Calu3 (cell line): ENCODE data around the gene COQ8B. TPM values are rescaled to one million over a fixed set of nuclear protein-coding genes. Genes with fewer than 3 reads are reported as not detected.
"Not testable (repeated sequence)": the region's sequence is repeated elsewhere in the genome, so short reads cannot be mapped to it uniquely, and the experiment has no call there.

Source experiments
- BruUV-seq: library from RNA; stranded (reverse); fragments of 400-500 nt; replicated peaks from 2 replicates; lab custom pipeline; 2021; lab: Mats Ljungman, UMichigan
- CTCF ChIA-PET: fragments of 300-600 bp; sonication (Branson Sonifier 250); formaldehyde crosslinking; loops from one replicate; lab custom pipeline; 2022; ENCODE audit warnings: antibody characterized with exemption; lab: Charles Lee
- DNase-seq: peaks from one replicate; pipeline ENCODE4 v3.0.0; 2022
- H3K27ac Mint-ChIP-seq: one replicate; pipeline ENCODE4 v1.8.0; 2022; ENCODE audit warnings: mixed read lengths; ENCODE audit not compliant: unreplicated experiment
- H3K27me3 Mint-ChIP-seq: one replicate; pipeline ENCODE4 v1.8.0; 2022; ENCODE audit warnings: mixed read lengths; ENCODE audit not compliant: unreplicated experiment
- H3K36me3 Mint-ChIP-seq: one replicate; pipeline ENCODE4 v1.8.0; 2022; ENCODE audit warnings: mild to moderate bottlenecking, moderate library complexity, mixed read lengths; ENCODE audit not compliant: insufficient read depth, unreplicated experiment
- H3K4me1 Mint-ChIP-seq: one replicate; pipeline ENCODE4 v1.8.0; 2022; ENCODE audit warnings: mild to moderate bottlenecking, low read depth, mixed read lengths; ENCODE audit not compliant: unreplicated experiment
- H3K4me3 Mint-ChIP-seq: one replicate; pipeline ENCODE4 v1.8.0; 2022; ENCODE audit warnings: mild to moderate bottlenecking, low read depth, moderate library complexity, mixed read lengths; ENCODE audit not compliant: unreplicated experiment
- H3K9me3 Mint-ChIP-seq: one replicate; pipeline ENCODE4 v1.8.0; 2022; ENCODE audit warnings: low read depth, mixed read lengths; ENCODE audit not compliant: unreplicated experiment
- intact Hi-C: fragments of 100-400 bp; cut with micrococcal nuclease; formaldehyde crosslinking; loops from one replicate; pipeline ENCODE4 v1.10.0; 2022; ENCODE audit not compliant: unreplicated experiment
- total RNA-seq: library from RNA; stranded (reverse); gene quantifications from 2 replicates; pipeline ENCODE4 v1.2.3, GENCODE V29; 2022
- TF ChIP-seq, protein P1 (sequence below): fragments of 200-600 bp; IDR thresholded peaks from one replicate; pipeline ENCODE4 v1.8.0; 2022; ENCODE audit warnings: antibody characterized with exemption; ENCODE audit not compliant: unreplicated experiment

COQ8B gene
- total RNA-seq, 1 experiment from 2014 or later, result 55.9 TPM

DNA sequence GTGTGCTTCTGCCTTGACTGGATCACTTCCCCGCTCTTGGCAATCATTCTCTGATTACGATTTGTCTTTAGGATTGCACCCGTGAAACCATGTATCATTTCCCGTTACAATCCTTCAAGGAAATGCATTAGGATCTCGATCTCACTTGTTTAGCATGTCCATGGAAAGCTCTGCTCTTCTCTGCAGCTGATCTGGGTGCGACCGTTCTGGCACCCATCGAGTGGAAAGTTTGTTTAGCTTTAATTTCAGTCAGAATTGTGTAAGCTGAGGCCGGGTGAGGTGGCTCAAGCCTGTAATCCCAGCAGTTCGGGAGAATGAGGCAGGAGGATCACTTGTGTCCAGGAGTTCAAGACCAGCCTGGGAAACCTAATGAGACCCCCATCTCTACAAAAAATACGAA is 57.1 kb downstream of the COQ8B start:
- peaks cover 21% of the 10 kb centered on the region for H3K36me3 Mint-ChIP-seq
- no peak overlapping the region for H3K27ac Mint-ChIP-seq
- no peak for DNase-seq
- peaks cover 14% of the 10 kb centered on the region for H3K4me1 Mint-ChIP-seq
- H3K27me3 Mint-ChIP-seq, result no peaks in the 10 kb centered on the region
- CTCF ChIA-PET, result interaction anchor here (0.7 kb wide), 1 partner anchor 233 kb away, joined by 4 read pairs; no protein-coding TSS in a partner anchor
- H3K4me3 Mint-ChIP-seq, result no peak overlapping the region
- TF ChIP-seq, protein P1, sequence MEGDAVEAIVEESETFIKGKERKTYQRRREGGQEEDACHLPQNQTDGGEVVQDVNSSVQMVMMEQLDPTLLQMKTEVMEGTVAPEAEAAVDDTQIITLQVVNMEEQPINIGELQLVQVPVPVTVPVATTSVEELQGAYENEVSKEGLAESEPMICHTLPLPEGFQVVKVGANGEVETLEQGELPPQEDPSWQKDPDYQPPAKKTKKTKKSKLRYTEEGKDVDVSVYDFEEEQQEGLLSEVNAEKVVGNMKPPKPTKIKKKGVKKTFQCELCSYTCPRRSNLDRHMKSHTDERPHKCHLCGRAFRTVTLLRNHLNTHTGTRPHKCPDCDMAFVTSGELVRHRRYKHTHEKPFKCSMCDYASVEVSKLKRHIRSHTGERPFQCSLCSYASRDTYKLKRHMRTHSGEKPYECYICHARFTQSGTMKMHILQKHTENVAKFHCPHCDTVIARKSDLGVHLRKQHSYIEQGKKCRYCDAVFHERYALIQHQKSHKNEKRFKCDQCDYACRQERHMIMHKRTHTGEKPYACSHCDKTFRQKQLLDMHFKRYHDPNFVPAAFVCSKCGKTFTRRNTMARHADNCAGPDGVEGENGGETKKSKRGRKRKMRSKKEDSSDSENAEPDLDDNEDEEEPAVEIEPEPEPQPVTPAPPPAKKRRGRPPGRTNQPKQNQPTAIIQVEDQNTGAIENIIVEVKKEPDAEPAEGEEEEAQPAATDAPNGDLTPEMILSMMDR, result no peak
- no TSS peak for BruUV-seq
- intact Hi-C loops, result no loop called here
- no peaks in the 10 kb centered on the region for H3K9me3 Mint-ChIP-seq

DNA sequence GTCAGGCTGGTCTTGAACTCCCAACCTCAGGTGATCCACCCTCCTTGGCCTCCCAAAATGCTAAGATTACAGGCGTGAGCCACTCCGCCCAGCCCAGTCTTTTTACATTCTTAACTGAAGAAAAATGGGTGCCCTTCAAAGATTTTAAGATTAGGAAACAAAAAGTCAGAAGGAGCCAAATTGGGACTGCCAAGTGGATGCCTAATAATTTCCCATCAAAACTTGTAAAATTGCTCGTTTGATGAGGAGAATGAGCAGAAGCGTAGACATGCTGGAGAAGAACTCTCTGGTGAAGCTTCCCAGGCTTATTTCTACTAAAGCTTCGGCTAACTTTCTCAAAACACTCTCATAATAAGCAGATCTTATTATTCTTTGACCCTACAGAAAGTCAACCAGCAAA is 57.6 kb downstream of the COQ8B start:
- Mint-ChIP-seq H3K4me1 (peaks cover 14% of the 10 kb centered on the region), H3K36me3 (peaks cover 21% of the 10 kb centered on the region), H3K9me3 (no peaks in the 10 kb centered on the region), H3K4me3 (no peak overlapping the region), H3K27ac (no peak overlapping the region), H3K27me3 (no peaks in the 10 kb centered on the region)
- BruUV-seq, result no TSS peak
- CTCF ChIA-PET, result no interaction called here
- no peak for DNase-seq
- intact Hi-C loops, result no loop called here
- TF ChIP-seq, protein P1, result no peak

DNA sequence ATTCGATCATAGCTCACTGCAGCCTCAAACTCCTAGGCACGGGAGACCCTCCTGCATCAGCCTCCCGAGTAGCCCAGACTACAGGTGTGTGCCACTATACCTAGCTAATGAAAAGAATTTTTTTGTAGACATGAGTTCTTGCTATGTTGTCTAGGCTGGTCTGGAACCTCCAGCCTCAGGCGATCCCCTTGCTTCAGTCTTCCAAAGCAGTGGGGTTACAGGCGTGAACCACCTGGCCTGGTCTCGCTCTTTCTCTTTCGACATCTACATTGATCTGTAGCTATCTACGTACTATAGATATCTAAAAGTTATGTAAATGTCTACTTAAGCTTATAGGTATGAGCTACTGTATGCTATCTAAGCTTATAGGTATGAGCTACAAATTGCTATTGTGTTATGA is 58.7 kb downstream of the COQ8B start:
- H3K9me3 Mint-ChIP-seq, result no peaks in the 10 kb centered on the region
- BruUV-seq, result no TSS peak
- no peak for DNase-seq
- H3K27ac Mint-ChIP-seq, result no peak overlapping the region
- TF ChIP-seq, protein P1, result no peak
- intact Hi-C loops, result no loop called here
- no peaks in the 10 kb centered on the region for H3K27me3 Mint-ChIP-seq
- no peak overlapping the region for H3K4me3 Mint-ChIP-seq
- CTCF ChIA-PET, result interaction anchor here (0.6 to 1.0 kb wide), 3 partner anchors 23 to 54 kb away, joined by 3 to 6 read pairs (median 4); no protein-coding TSS in a partner anchor
- H3K4me1 Mint-ChIP-seq, result peaks cover 4% of the 10 kb centered on the region
- peaks cover 12% of the 10 kb centered on the region for H3K36me3 Mint-ChIP-seq

DNA sequence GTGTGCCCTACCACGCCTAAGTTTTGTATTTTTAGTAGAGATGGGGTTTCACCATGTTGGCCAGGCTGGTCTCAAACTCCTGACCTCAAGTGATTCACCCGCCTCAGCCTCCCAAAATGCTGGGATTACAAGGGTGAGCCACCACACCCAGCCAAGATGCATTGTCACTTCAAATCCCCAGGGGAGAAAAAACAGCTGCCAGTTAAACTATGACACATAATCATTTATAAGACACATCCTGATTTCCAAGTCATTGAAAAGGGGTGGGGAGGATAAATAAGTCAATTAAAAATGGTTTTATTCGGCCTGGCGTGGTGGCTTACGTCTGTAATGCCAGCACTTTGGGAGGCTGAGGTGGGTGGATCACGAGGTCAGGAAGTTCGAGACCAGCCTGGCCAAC is 61.0 kb downstream of the COQ8B start:
- H3K36me3 Mint-ChIP-seq, H3K9me3 Mint-ChIP-seq, H3K4me3 Mint-ChIP-seq, H3K27ac Mint-ChIP-seq, H3K27me3 Mint-ChIP-seq, BruUV-seq, DNase-seq, H3K4me1 Mint-ChIP-seq, intact Hi-C loops: not testable (repeated sequence)
- CTCF ChIA-PET, result interaction anchor here (0.7 kb wide), 1 partner anchor 249 kb away, joined by 3 read pairs; no protein-coding TSS in a partner anchor

DNA sequence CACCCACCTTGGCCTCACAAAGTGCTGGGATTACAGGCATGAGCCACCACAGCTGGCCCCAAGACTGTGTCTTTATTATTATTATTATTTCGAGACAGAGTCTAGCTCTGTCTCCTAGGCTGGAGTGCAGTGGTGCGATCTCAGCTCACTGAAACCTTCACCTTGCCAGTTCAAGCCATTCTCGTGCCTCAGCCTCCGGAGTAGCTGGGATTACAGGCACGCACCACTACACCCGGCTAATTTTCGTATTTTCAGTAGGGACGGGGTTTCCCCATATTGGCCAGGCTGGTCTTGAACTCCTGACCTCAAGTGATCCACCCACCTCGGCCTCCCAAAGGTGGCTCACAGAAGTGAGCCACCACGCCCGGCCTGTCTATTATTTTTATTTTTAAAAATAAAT is 64.4 kb downstream of the COQ8B start:
- H3K27me3 Mint-ChIP-seq, H3K36me3 Mint-ChIP-seq, H3K9me3 Mint-ChIP-seq, H3K4me1 Mint-ChIP-seq, H3K4me3 Mint-ChIP-seq, H3K27ac Mint-ChIP-seq, BruUV-seq, DNase-seq, intact Hi-C loops: not testable (repeated sequence)
- CTCF ChIA-PET, result interaction anchor here (0.6 kb wide), 2 partner anchors 97 to 1123 kb away, joined by 4 to 8 read pairs; no protein-coding TSS in a partner anchor
